Activated CD8-positive, alpha-beta T cell treated with anti-CD3 and anti-CD28 coated beads for 36 hours (primary cell): ENCODE results near the gene SNX32. TPM values are rescaled to one million over a fixed set of nuclear protein-coding genes. Genes with fewer than 3 reads are reported as not detected.

Experiments used
- ATAC-seq: fragments of 200-7000 bp; cut with Tn5 transposase; one replicate; pipeline ENCODE4 v1.10.0; 2021; ENCODE audit warnings: mild to moderate bottlenecking, moderate library complexity
- CTCF ChIA-PET: fragments of 350-600 bp; sonication (Branson Sonifier 250); formaldehyde crosslinking; loops from one replicate; lab custom pipeline; 2021; ENCODE audit warnings: antibody characterized with exemption; lab: Charles Lee
- POLR2A ChIA-PET: fragments of 350-600 bp; sonication (Branson Sonifier 250); formaldehyde crosslinking; loops from one replicate; lab custom pipeline; 2021; ENCODE audit warnings: antibody characterized with exemption; lab: Charles Lee
- DNase-seq: peaks from one replicate; pipeline ENCODE4 v3.0.0-alpha.2; 2020
- H3K27ac Mint-ChIP-seq: one replicate; pipeline ENCODE4 v1.8.0; 2021; ENCODE audit warnings: mild to moderate bottlenecking, mixed read lengths
- H3K27me3 Mint-ChIP-seq: one replicate; pipeline ENCODE4 v1.8.0; 2021; ENCODE audit warnings: mixed read lengths
- H3K36me3 Mint-ChIP-seq: one replicate; pipeline ENCODE4 v1.8.0; 2021; ENCODE audit warnings: low read depth, mixed read lengths
- H3K4me1 Mint-ChIP-seq: one replicate; pipeline ENCODE4 v1.8.0; 2021; ENCODE audit warnings: low read depth, mixed read lengths
- H3K4me3 Mint-ChIP-seq: one replicate; pipeline ENCODE4 v1.8.0; 2021; ENCODE audit warnings: mild to moderate bottlenecking, moderate library complexity, mixed read lengths
- H3K9me3 Mint-ChIP-seq: one replicate; pipeline ENCODE4 v1.8.0; 2021; ENCODE audit warnings: mixed read lengths
- intact Hi-C: fragments of 100-400 bp; cut with micrococcal nuclease; formaldehyde crosslinking; loops from one replicate; pipeline ENCODE4 v1.10.0; 2022
- total RNA-seq, 2 experiments: library from RNA; stranded (reverse); gene quantifications; one replicate each; pipeline ENCODE4 v1.2.3, GENCODE V29; 2021
- TF ChIP-seq, protein P1 (sequence below): fragments of 200-600 bp; IDR thresholded peaks from one replicate; pipeline ENCODE4 v1.8.0; 2022; ENCODE audit warnings: antibody characterized with exemption, mild to moderate bottlenecking

The SNX32 gene
- total RNA-seq, 2 experiments from 2014 or later = 1.6 to 2.1 TPM

DNA sequence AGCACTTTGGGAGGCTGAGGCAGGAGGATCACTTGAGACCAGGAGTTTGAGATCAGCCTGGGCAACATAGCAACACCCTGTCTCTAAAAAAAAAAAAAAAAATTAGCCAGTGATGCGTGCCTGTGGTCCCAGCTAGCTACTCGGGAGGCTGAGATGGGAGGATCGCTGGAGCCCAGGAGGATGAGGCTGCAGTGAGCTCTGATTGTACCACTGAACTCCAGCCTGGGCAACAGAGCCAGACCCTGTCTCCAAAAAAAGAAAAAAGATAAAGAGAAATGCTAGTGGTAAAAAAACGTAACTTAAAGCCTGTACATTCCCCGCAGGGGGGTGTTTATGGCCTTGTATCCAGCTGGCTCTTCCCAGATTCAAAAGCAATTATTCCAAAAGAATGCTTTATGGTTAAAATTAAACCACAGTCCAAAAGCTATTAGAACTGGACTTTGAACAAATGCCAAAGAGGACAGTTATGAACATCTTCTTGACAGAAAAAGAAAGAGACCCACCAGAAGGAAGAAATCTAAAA, 16.4 kb upstream of the SNX32 start:
- no peak for ATAC-seq
- intact Hi-C loops = loop anchor here (5.0 kb wide), 1 partner anchor 105 kb away; the partner anchor contains the start of gene KAT5
- peak; percentile 30 for DNase-seq
- TF ChIP-seq, protein P1, sequence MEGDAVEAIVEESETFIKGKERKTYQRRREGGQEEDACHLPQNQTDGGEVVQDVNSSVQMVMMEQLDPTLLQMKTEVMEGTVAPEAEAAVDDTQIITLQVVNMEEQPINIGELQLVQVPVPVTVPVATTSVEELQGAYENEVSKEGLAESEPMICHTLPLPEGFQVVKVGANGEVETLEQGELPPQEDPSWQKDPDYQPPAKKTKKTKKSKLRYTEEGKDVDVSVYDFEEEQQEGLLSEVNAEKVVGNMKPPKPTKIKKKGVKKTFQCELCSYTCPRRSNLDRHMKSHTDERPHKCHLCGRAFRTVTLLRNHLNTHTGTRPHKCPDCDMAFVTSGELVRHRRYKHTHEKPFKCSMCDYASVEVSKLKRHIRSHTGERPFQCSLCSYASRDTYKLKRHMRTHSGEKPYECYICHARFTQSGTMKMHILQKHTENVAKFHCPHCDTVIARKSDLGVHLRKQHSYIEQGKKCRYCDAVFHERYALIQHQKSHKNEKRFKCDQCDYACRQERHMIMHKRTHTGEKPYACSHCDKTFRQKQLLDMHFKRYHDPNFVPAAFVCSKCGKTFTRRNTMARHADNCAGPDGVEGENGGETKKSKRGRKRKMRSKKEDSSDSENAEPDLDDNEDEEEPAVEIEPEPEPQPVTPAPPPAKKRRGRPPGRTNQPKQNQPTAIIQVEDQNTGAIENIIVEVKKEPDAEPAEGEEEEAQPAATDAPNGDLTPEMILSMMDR = no peak
- CTCF ChIA-PET = interaction anchor here (0.7 to 9.4 kb wide), 24 partner anchors 10 to 193 kb away, joined by 3 to 235 read pairs (median 8); partner anchors contain the start of genes AP5B1, CCDC85B, FIBP and KAT5
- Mint-ChIP-seq H3K4me3 (peak overlapping the region; percentile 72), H3K4me1 (peaks cover 17% of the 10 kb centered on the region), H3K27ac (peak overlapping the region; percentile 82), H3K36me3 (peaks cover 1% of the 10 kb centered on the region), H3K27me3 (no peaks in the 10 kb centered on the region), H3K9me3 (no peaks in the 10 kb centered on the region)
- POLR2A ChIA-PET = interaction anchor here (0.5 to 3.5 kb wide), 6 partner anchors 27 to 221 kb away, joined by 3 to 15 read pairs (median 6); partner anchors contain the start of genes AP5B1, KAT5 and RNASEH2C

DNA sequence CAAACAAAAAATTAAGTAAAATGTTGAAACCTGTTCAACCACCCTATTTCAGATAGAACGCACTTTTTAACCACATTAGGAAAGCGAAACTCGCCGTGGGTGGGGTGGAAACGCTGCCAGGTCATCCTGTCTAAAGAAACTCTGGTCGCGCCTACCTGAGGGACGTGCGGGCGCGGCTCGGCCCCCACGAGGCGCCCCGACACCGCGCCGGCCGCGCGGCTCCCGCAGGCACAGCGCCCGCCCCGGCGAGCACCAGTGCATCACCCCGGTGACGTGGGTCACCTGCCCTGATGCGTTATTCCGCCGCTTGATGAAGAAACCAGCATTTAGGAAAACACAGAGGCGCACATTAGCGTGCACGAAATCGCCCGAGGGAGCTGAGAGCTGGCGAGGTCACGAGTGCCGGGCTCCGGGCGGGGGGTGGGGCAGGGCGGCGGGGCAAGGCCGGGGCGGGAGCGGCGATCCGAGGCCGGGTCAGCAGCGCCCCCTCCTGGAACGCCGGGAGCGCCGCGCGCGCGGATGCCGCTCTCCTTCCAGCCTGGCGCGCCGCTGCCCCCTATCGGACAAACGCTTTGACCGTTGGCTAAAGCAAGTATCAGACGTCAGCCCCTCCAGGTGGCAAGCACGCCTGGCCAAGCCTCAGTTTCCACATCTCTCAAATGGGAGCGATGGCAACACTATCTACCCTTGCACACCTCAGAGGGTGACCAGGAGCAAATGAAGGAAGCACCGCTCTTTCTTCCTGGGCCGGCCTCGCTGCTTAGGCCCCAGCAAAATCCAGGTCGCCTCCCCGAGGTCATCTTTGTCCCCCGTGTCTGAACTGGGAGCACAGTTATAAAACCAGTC, 15.7 kb upstream of the SNX32 start:
- peak overlapping the region; percentile 72 for H3K4me3 Mint-ChIP-seq
- TF ChIP-seq, protein P1 = peak; percentile 100
- ATAC-seq (peak; percentile 94), DNase-seq (peak; percentile 97)
- H3K27ac Mint-ChIP-seq = peak overlapping the region; percentile 82
- ChIA-PET POLR2A (interaction anchor here (0.5 to 3.5 kb wide), 10 partner anchors 9 to 220 kb away, joined by 3 to 15 read pairs (median 4); partner anchors contain the start of genes AP5B1 and KAT5), CTCF (interaction anchor here (0.7 to 9.4 kb wide), 36 partner anchors 9 to 194 kb away, joined by 3 to 235 read pairs (median 4); partner anchors contain the start of genes AP5B1, CCDC85B, CFL1 and FIBP)
- no peaks in the 10 kb centered on the region for H3K9me3 Mint-ChIP-seq
- peaks cover 1% of the 10 kb centered on the region for H3K36me3 Mint-ChIP-seq
- H3K4me1 Mint-ChIP-seq = peaks cover 17% of the 10 kb centered on the region
- H3K27me3 Mint-ChIP-seq = no peaks in the 10 kb centered on the region
- intact Hi-C loops = loop anchor here (2.0 to 5.0 kb wide), 2 partner anchors 37 to 106 kb away; partner anchors contain the start of genes AP5B1 and KAT5

DNA sequence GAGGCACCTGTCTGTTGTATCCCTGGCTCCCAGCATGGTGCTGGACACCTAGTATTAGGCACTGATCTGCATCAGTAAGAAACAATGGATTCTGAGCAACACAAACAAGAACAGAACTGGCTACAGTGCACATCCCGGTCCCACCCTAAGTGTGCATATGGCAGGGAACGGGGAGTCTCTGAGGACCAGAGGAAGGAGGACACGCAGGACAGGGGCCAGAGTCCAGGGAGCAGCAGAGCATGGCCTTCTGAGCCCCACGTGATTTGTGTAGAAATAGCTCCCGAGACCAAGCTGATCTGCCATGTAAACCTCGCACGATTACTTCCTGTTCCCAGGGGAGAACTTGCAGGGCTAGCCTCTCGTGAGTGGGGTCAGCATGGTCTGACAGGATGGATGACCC, 12.7 kb upstream of the SNX32 start:
- ChIA-PET CTCF (interaction anchor here (5.7 to 9.4 kb wide), 2 partner anchors 46 to 100 kb away, joined by 36 to 235 read pairs; partner anchors contain the start of genes AP5B1 and RNASEH2C), POLR2A (no interaction called here)
- H3K27ac Mint-ChIP-seq = no peak overlapping the region
- H3K4me3 Mint-ChIP-seq = no peak overlapping the region
- no peaks in the 10 kb centered on the region for H3K36me3 Mint-ChIP-seq
- ATAC-seq (no peak), DNase-seq (no peak)
- no peaks in the 10 kb centered on the region for H3K27me3 Mint-ChIP-seq
- intact Hi-C loops = no loop called here
- TF ChIP-seq, protein P1 = no peak
- H3K9me3 Mint-ChIP-seq = no peaks in the 10 kb centered on the region
- H3K4me1 Mint-ChIP-seq = peaks cover 17% of the 10 kb centered on the region

DNA sequence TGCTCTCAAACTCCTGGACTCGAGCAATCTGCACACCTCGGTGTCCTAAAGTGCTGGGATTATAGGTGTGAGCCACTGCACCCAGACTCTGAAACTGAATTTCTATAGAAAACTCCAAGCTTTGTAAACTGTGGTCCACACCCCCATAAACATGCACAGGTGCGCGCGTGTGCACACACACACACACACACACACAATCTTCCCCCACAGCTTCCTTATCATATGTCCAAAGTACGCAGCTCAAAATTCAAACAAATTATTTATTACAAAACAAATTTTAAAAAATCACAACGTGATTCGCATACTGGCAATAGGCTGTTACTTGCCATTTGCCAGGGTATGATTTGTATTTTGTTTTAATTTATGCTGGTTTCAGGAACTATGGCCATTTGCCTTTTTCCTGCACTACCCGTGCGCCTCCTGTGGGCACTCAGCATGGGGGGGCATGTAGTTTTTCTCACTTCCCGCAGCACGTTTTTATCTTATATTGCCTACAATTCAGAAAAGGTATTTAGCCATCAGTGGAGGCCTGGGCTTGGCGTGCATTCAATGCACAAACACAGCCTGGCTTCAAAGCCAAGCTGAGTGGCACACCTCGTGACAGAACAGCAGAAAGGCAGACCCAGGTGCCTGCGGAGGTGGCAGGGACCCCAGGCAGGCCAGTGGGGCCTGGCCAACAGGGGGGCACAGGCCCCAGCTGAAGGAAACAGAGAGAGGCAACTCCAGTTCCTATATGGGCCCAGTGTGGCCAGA, 10.8 kb upstream of the SNX32 start:
- ATAC-seq = no peak
- no peaks in the 10 kb centered on the region for H3K27me3 Mint-ChIP-seq
- intact Hi-C loops = no loop called here
- no peak overlapping the region for H3K27ac Mint-ChIP-seq
- H3K4me3 Mint-ChIP-seq = no peak overlapping the region
- H3K4me1 Mint-ChIP-seq = peaks cover 13% of the 10 kb centered on the region
- H3K36me3 Mint-ChIP-seq = no peaks in the 10 kb centered on the region
- ChIA-PET POLR2A (interaction anchor here (0.5 to 1.7 kb wide), 7 partner anchors 10 to 180 kb away, joined by 3 to 4 read pairs (median 4); partner anchors contain the start of genes KAT5 and SNX32), CTCF (interaction anchor here (0.7 to 9.4 kb wide), 6 partner anchors 9 to 168 kb away, joined by 3 to 235 read pairs (median 4); partner anchors contain the start of gene AP5B1)
- no peaks in the 10 kb centered on the region for H3K9me3 Mint-ChIP-seq
- DNase-seq = no peak
- TF ChIP-seq, protein P1 = no peak
